Germinal center (tissue), 1 donor: ENCODE results near the gene PITPNM3.
"Not testable (repeated sequence)": the region's sequence is repeated elsewhere in the genome, so short reads cannot be mapped to it uniquely, and the experiment has no call there.

Experiments used
- DNase-seq: peaks from one replicate; pipeline ENCODE4 v3.0.0; 2012; ENCODE audit warnings: mixed read lengths, low spot score

The PITPNM3 gene

GRCh38 chr17:6501359-6501758 lies 55.0 kb downstream of the PITPNM3 start:
- no peak for DNase-seq

GRCh38 chr17:6498901-6499540 lies 57.3 kb downstream of the PITPNM3 start:
- DNase-seq, result no peak

- no peak for DNase-seq
Measured at GRCh38 chr17:6498356-6498755, 58.0 kb downstream of the PITPNM3 start.

- DNase-seq, result no peak
Measured at GRCh38 chr17:6497496-6498221, 58.7 kb downstream of the PITPNM3 start.

GRCh38 chr17:6496640-6497441 lies 59.5 kb downstream of the PITPNM3 start:
- no peak for DNase-seq

- DNase-seq, result no peak
Measured at GRCh38 chr17:6496116-6496481, 60.3 kb downstream of the PITPNM3 start.

- DNase-seq, result no peak
Measured at GRCh38 chr17:6495450-6496115, 60.8 kb downstream of the PITPNM3 start.

- no peak for DNase-seq
Measured at GRCh38 chr17:6494239-6494941, 62.0 kb downstream of the PITPNM3 start.

- DNase-seq, result no peak
Measured at GRCh38 chr17:6492892-6493674, 63.3 kb downstream of the PITPNM3 start.

GRCh38 chr17:6491071-6491700 lies 65.2 kb downstream of the PITPNM3 start:
- no peak for DNase-seq

- no peak for DNase-seq
Measured at GRCh38 chr17:6489016-6489550, 67.3 kb downstream of the PITPNM3 start.

- DNase-seq, result no peak
Measured at GRCh38 chr17:6488008-6488539, 68.3 kb downstream of the PITPNM3 start.

- no peak for DNase-seq
Measured at GRCh38 chr17:6487251-6488007, 68.9 kb downstream of the PITPNM3 start.

GRCh38 chr17:6485646-6486412 lies 70.5 kb downstream of the PITPNM3 start:
- no peak for DNase-seq

GRCh38 chr17:6483507-6483906 lies 72.8 kb downstream of the PITPNM3 start:
- no peak for DNase-seq

- not testable (repeated sequence) for DNase-seq
Measured at GRCh38 chr17:6482796-6483195, 73.6 kb downstream of the PITPNM3 start.

GRCh38 chr17:6482105-6482455 lies 74.3 kb downstream of the PITPNM3 start:
- DNase-seq, result no peak

- DNase-seq, result no peak
Measured at GRCh38 chr17:6480303-6480675, 76.1 kb downstream of the PITPNM3 start.
